Muscle layer of colon (tissue), 2 donors: ENCODE measurements around the gene LDB2.

Source experiments
- H3K27ac ChIP-seq: one replicate; pipeline ENCODE4 v1.7.0; 2013; ENCODE audit warnings: low read depth, mild to moderate bottlenecking, low read length, moderate library complexity
- H3K27me3 ChIP-seq, 2 donors: one replicate each; pipeline ENCODE4 v1.7.0; 2013; ENCODE audit warnings: low read length in 2 of 2, mild to moderate bottlenecking in 2 of 2; ENCODE audit not compliant: insufficient read depth in 2 of 2, control insufficient read depth in 1 of 2
- H3K36me3 ChIP-seq: one replicate; pipeline ENCODE4 v1.7.0; 2013; ENCODE audit warnings: mild to moderate bottlenecking, low read length; ENCODE audit not compliant: insufficient read depth
- H3K4me1 ChIP-seq: one replicate; pipeline ENCODE4 v1.7.0; 2013; ENCODE audit warnings: mild to moderate bottlenecking, low read length; ENCODE audit not compliant: insufficient read depth
- H3K4me3 ChIP-seq, 2 donors: one replicate each; pipeline ENCODE4 v1.7.0; 2013; ENCODE audit warnings: low read length in 2 of 2, low read depth in 1 of 2, mild to moderate bottlenecking in 1 of 2, moderate library complexity in 1 of 2
- H3K9ac ChIP-seq: one replicate; pipeline ENCODE4 v1.7.0; 2013; ENCODE audit warnings: low read length
- H3K9me3 ChIP-seq: one replicate; pipeline ENCODE4 v1.7.0; 2013; ENCODE audit warnings: mild to moderate bottlenecking, low read length
- donor health status: abdominal sarcoma.
- donor health status: Adenocarcinoma of cecum.

Gene LDB2

GRCh38 chr4:16489226-16489625, 409.2 kb downstream of the LDB2 start:
- H3K9ac ChIP-seq, result no peak overlapping the region
- no peaks in the 10 kb centered on the region for H3K27me3 ChIP-seq
- no peaks in the 10 kb centered on the region for H3K4me1 ChIP-seq
- no peak overlapping the region for H3K4me3 ChIP-seq
- H3K9me3 ChIP-seq, result no peaks in the 10 kb centered on the region
- no peak overlapping the region for H3K27ac ChIP-seq
- no peaks in the 10 kb centered on the region for H3K36me3 ChIP-seq

GRCh38 chr4:16488084-16488483, 410.4 kb downstream of the LDB2 start:
- Histone ChIP-seq H3K4me3 (no peak overlapping the region), H3K27ac (no peak overlapping the region), H3K9me3 (no peaks in the 10 kb centered on the region), H3K9ac (no peak overlapping the region), H3K27me3 (no peaks in the 10 kb centered on the region), H3K4me1 (no peaks in the 10 kb centered on the region), H3K36me3 (no peaks in the 10 kb centered on the region)

GRCh38 chr4:16484711-16485110, 413.7 kb downstream of the LDB2 start:
- Histone ChIP-seq H3K9me3 (no peaks in the 10 kb centered on the region), H3K27me3 (no peaks in the 10 kb centered on the region), H3K4me1 (peaks cover 5% of the 10 kb centered on the region), H3K4me3 (no peak overlapping the region), H3K27ac (no peak overlapping the region), H3K9ac (no peak overlapping the region), H3K36me3 (no peaks in the 10 kb centered on the region)

DNA sequence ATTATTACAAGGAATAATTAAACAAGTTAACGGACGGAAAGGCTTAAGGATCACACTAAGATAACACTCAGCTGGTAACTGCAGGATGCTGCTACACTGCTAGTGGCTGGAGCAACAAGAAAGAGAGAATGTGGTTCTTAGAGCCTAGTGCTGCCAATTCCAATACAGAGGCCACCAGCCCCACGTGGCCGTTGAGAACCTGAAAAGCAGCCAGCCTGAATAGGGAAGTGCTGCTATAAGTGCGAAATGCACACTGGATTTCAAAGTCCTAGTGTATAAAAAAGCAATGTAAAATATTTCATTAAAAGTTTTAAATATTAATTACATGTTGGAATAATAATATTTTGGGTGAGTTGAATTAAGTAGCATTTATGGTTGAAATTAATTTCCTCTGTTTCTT, 414.9 kb downstream of the LDB2 start:
- Histone ChIP-seq H3K4me1 (peaks cover 5% of the 10 kb centered on the region), H3K9ac (no peak overlapping the region), H3K9me3 (no peaks in the 10 kb centered on the region), H3K27me3 (no peaks in the 10 kb centered on the region), H3K27ac (no peak overlapping the region), H3K36me3 (no peaks in the 10 kb centered on the region), H3K4me3 (no peak overlapping the region)

DNA sequence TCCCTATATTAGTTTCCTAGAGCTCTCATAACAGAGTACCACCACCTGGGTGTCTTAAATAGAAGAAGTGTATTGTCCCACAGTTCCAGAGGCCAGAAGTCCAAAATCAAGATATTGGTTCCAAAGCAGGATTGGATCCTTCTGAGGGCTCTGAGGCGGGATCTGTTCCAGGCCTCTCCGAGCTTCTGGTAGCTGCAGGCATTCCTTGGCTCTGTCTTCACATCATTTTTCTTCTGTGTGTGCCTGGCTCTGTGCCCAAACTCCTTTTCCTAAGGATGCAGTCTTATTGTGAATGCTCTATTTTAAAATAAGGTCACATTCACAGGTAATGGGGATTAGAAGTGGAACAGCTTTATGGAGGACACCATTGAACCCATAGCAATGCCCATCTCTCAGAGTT, 418.4 kb downstream of the LDB2 start:
- H3K27me3 ChIP-seq, result no peaks in the 10 kb centered on the region
- peaks cover 5% of the 10 kb centered on the region for H3K4me1 ChIP-seq
- no peak overlapping the region for H3K27ac ChIP-seq
- H3K4me3 ChIP-seq, result no peak overlapping the region
- H3K9ac ChIP-seq, result no peak overlapping the region
- no peaks in the 10 kb centered on the region for H3K9me3 ChIP-seq
- H3K36me3 ChIP-seq, result no peaks in the 10 kb centered on the region

- no peak overlapping the region for H3K27ac ChIP-seq
- H3K9me3 ChIP-seq, result no peaks in the 10 kb centered on the region
- H3K36me3 ChIP-seq, result no peaks in the 10 kb centered on the region
- H3K4me1 ChIP-seq, result no peaks in the 10 kb centered on the region
- H3K27me3 ChIP-seq, result no peaks in the 10 kb centered on the region
- no peak overlapping the region for H3K4me3 ChIP-seq
- H3K9ac ChIP-seq, result no peak overlapping the region
Observed at GRCh38 chr4:16472537-16472936, 425.9 kb downstream of the LDB2 start.

- no peaks in the 10 kb centered on the region for H3K9me3 ChIP-seq
- H3K27me3 ChIP-seq, result no peaks in the 10 kb centered on the region
- no peaks in the 10 kb centered on the region for H3K36me3 ChIP-seq
- H3K4me3 ChIP-seq, result no peak overlapping the region
- no peak overlapping the region for H3K9ac ChIP-seq
- H3K4me1 ChIP-seq, result no peaks in the 10 kb centered on the region
- no peak overlapping the region for H3K27ac ChIP-seq
Observed at GRCh38 chr4:16467061-16467460, 431.4 kb downstream of the LDB2 start.

GRCh38 chr4:16466581-16466980, 431.9 kb downstream of the LDB2 start:
- Histone ChIP-seq H3K4me3 (no peak overlapping the region), H3K27ac (no peak overlapping the region), H3K9me3 (no peaks in the 10 kb centered on the region), H3K9ac (no peak overlapping the region), H3K27me3 (no peaks in the 10 kb centered on the region), H3K4me1 (no peaks in the 10 kb centered on the region), H3K36me3 (no peaks in the 10 kb centered on the region)

DNA sequence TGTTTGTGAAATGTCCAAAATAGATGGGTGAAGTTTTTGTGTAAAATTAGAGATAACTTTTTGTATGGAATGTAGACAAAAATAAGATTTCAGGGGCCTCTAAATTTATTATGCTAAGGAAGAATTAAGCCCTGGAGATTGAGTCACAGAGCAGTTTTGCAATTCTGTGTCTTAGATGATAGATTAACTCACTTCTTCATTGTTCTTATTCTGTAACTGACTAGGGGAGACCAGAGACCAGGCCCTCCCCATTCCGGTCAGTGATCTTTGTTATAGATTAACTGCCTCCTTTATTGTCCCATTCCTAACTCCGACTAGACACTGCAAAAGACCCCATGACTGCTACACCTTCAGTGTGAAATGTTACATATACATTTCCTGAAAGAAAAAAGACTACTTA, 433.8 kb downstream of the LDB2 start:
- Histone ChIP-seq H3K4me1 (no peaks in the 10 kb centered on the region), H3K36me3 (no peaks in the 10 kb centered on the region), H3K27me3 (no peaks in the 10 kb centered on the region), H3K9me3 (no peaks in the 10 kb centered on the region), H3K9ac (no peak overlapping the region), H3K27ac (no peak overlapping the region), H3K4me3 (no peak overlapping the region)

- no peak overlapping the region for H3K27ac ChIP-seq
- H3K27me3 ChIP-seq, result no peaks in the 10 kb centered on the region
- no peak overlapping the region for H3K9ac ChIP-seq
Observed at GRCh38 chr4:16462656-16463055, 435.8 kb downstream of the LDB2 start.

DNA sequence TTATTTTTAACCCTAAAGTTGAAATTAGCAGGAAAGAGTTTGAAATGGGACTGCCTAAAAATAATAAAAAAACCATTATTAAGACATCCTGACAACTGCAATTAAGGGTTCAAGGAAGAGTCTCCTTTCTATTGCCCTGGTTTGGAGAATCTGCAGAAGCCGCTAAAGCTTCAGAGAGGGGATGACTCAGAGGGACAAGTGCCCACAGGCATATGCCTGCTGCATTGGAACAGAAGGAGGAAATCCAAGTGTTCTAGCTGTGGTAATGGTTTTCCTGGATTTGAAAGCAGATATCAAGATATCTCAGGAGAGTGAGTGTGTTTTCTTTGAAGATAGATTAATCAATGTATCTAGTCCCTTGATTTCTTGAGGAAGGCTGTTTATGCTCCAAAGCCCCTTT, 437.1 kb downstream of the LDB2 start:
- Histone ChIP-seq H3K4me1 (no peaks in the 10 kb centered on the region), H3K4me3 (no peak overlapping the region), H3K9me3 (no peaks in the 10 kb centered on the region), H3K9ac (no peak overlapping the region), H3K27me3 (no peaks in the 10 kb centered on the region), H3K36me3 (no peaks in the 10 kb centered on the region), H3K27ac (no peak overlapping the region)

More at GRCh38 chr4:16462656-16463055, 435.8 kb downstream of the LDB2 start:
- H3K4me1 ChIP-seq, result no peaks in the 10 kb centered on the region
- H3K9me3 ChIP-seq, result no peaks in the 10 kb centered on the region
- H3K4me3 ChIP-seq, result no peak overlapping the region
- no peaks in the 10 kb centered on the region for H3K36me3 ChIP-seq

GRCh38 chr4:16457944-16458343, 440.5 kb downstream of the LDB2 start:
- Histone ChIP-seq H3K27me3 (no peaks in the 10 kb centered on the region), H3K4me1 (no peaks in the 10 kb centered on the region), H3K36me3 (no peaks in the 10 kb centered on the region), H3K4me3 (no peak overlapping the region), H3K9me3 (no peaks in the 10 kb centered on the region), H3K27ac (no peak overlapping the region), H3K9ac (no peak overlapping the region)
